SK-N-SH (cell line): ENCODE measurements around the gene PITPNM3.

Source experiments
- RCOR1 ChIP-seq: fragments of 150-350 bp; IDR thresholded peaks from 2 replicates; pipeline ENCODE4 v1.6.1; 2017; ENCODE audit warnings: antibody characterized with exemption, low read length
- YY1 ChIP-seq: IDR thresholded peaks from 2 replicates; pipeline ENCODE4 v1.4.0; 2012; ENCODE audit warnings: low read depth, mild to moderate bottlenecking

- TF ChIP-seq RCOR1: no peak
- no peak for TF ChIP-seq YY1
These were observed 107.9 kb downstream of the PITPNM3 start for GRCh38 chr17:6448473-6448872.
